Measurements from ENCODE around the gene SLC2A2. TPM values are rescaled to one million over a fixed set of nuclear protein-coding genes. Genes with fewer than 3 reads are reported as not detected.

SLC2A2 gene
- total RNA-seq, 2 experiments from 2014 or later: not detected

DNA sequence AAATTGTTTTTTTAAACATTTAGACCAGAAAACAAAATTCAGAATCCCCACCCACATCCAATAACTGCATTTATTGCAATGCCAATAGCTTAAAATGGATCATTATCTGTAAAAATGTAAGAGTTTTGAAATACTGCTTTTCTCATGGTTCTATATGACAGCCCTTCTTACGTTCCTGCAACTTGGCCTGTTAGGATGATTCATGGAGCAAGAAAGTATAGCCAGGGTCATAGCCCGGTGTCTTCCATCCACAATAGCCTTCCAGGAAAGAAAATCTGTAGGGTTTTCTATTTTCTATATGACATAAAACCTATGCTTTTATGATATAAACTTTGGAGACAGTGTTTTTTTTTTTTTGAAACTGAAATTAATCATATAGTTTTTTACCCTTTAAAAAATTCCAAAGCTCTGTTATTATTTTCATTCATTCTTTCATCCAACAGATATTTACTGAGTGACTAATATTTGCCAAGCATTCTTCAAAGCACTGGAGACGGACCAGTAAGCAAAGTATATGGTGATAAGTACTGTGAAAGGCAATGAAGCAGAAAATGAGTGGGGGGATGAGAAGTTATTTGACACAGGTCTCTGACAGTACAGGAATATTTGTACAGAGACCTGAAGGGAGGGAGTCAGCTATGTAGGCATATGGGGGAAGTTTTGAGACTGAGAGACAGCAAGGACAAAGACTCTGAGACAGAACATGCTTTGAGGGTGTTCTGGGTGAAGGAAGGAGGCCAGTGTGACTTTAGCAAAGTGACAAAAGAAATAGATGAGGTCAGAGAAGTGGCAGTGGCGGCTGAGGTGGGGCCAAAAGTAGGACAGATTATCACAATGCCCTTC, 29.0 kb upstream of the SLC2A2 start:
- CTCF ChIA-PET: interaction anchor here (1.0 kb wide), 1 partner anchor 94 kb away, joined by 3 read pairs; no protein-coding TSS in a partner anchor
- no peak for DNase-seq
- H3K4me1 Mint-ChIP-seq (ENCODE audit: low read depth): peaks cover 5% of the 10 kb centered on the region
- no peak overlapping the region for H3K4me3 Mint-ChIP-seq
- intact Hi-C loops (cut with micrococcal nuclease): no loop called here
- no peak overlapping the region for H3K27ac Mint-ChIP-seq
- no peaks in the 10 kb centered on the region for H3K36me3 Mint-ChIP-seq (ENCODE audit: low read depth)
- peaks cover under 1% of the 10 kb centered on the region for H3K27me3 Mint-ChIP-seq (ENCODE audit: low read depth)
- peaks cover 3% of the 10 kb centered on the region for H3K9me3 Mint-ChIP-seq

DNA sequence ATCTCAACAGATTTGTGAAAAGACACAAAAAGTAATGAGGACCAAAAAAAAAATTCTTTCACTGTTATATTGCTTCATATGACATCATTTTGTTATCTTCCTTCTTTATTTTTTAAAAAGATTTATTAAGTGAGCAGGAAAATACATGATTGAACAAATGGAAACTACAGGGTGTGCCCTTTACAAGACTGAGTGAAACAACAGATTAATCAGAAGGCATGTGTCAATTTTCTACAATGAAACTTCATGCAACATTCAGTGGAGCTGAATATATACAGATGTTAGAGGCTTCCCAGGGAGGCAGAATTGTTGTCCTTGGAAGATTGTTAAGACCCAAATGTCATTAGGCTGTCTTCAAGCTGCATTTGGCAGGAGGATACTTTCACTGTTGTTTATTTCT, 28.4 kb upstream of the SLC2A2 start:
- H3K4me1 Mint-ChIP-seq (ENCODE audit: low read depth): peaks cover 5% of the 10 kb centered on the region
- CTCF ChIA-PET: interaction anchor here (1.0 to 1.2 kb wide), 2 partner anchors 93 to 1049 kb away, joined by 3 to 4 read pairs; no protein-coding TSS in a partner anchor
- peaks cover 3% of the 10 kb centered on the region for H3K27me3 Mint-ChIP-seq (ENCODE audit: low read depth)
- H3K27ac Mint-ChIP-seq: no peak overlapping the region
- intact Hi-C loops (cut with micrococcal nuclease): no loop called here
- peaks cover 3% of the 10 kb centered on the region for H3K9me3 Mint-ChIP-seq
- DNase-seq: no peak
- H3K4me3 Mint-ChIP-seq: no peak overlapping the region
- no peaks in the 10 kb centered on the region for H3K36me3 Mint-ChIP-seq (ENCODE audit: low read depth)

DNA sequence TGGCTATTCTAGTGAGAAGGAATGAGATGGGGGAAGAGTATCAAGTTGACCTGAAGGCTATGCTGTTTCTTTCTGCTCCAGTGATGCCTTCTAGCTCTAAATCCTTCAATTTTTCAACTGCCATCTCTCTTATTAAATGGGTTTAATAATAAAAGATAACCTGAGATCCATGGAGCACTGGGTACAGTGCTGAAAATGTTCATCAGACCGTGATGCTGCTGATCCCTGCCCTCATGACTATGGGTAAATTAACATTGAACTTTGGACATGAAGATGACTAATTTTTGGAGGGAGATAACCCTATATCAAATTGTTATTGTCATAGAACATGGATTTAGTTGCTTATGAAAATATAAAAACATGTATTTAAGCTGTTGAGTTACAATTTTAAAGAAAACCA, 27.7 kb upstream of the SLC2A2 start:
- Mint-ChIP-seq H3K4me3 (no peak overlapping the region), H3K4me1 (ENCODE audit: low read depth) (peaks cover 5% of the 10 kb centered on the region), H3K9me3 (peaks cover 3% of the 10 kb centered on the region), H3K36me3 (ENCODE audit: low read depth) (no peaks in the 10 kb centered on the region), H3K27ac (no peak overlapping the region), H3K27me3 (ENCODE audit: low read depth) (peaks cover 3% of the 10 kb centered on the region)
- no peak for DNase-seq
- CTCF ChIA-PET: interaction anchor here (1.2 kb wide), 1 partner anchor 1050 kb away, joined by 4 read pairs; no protein-coding TSS in a partner anchor
- intact Hi-C loops (cut with micrococcal nuclease): no loop called here

DNA sequence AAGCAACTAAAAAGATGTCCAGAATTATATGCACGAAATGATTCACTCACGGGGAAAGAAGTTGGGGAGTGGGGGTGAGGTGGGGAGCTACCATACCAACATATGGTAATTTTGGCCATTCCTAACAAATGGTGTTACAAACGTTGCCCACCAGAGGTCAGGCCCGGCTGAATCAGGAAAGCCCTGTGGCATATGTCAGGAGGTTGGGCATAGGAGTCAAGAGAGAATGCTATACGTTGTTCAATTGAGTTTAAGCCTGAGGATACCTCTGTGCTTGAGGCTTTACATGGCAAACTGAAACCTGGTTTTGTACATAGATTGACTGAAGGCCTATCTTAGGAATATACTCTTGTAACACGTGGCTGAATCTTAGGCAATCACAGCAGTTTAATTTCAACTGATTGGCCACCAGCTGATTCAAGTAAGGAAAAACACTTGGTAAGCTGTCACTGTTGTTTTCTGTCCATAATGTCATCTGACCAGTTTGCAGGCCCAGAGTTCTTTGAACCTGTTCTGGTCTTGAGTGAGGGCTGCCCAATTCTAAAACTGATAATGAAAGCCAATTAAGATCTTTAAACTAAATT, 23.4 kb upstream of the SLC2A2 start:
- Mint-ChIP-seq H3K9me3 (peaks cover 3% of the 10 kb centered on the region), H3K4me1 (ENCODE audit: low read depth) (no peaks in the 10 kb centered on the region)
- intact Hi-C loops (cut with micrococcal nuclease): loop anchor here (1.0 to 2.0 kb wide), 3 partner anchors 113 to 722 kb away; no protein-coding TSS in a partner anchor

DNA sequence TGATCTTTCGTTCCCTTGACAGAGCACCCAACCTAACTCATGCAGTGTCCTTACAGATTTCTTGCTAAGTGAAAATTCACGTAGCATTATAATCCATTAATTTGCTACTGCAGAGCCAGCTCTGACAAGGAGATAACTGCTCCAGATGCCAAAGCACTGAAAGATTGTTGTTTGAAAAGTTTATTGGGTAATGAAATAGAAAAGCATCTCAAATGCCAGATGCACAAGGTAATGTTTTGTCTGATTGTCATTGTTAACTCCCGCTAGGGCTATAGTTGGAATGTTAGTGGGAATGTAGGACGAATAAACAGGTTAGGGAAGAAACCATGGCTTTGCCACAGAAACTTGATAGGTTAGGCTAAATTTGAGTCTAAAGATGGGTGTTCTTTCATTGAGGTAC, 20.2 kb upstream of the SLC2A2 start:
- no peak for DNase-seq
- Mint-ChIP-seq H3K36me3 (ENCODE audit: low read depth) (no peaks in the 10 kb centered on the region), H3K4me1 (ENCODE audit: low read depth) (no peaks in the 10 kb centered on the region), H3K4me3 (no peak overlapping the region), H3K27me3 (ENCODE audit: low read depth) (peaks cover 9% of the 10 kb centered on the region), H3K9me3 (no peaks in the 10 kb centered on the region), H3K27ac (no peak overlapping the region)
- CTCF ChIA-PET: no interaction called here
- intact Hi-C loops (cut with micrococcal nuclease): no loop called here

More for the DNA sequence above, 23.4 kb upstream of the SLC2A2 start:
- Mint-ChIP-seq H3K27ac (no peak overlapping the region), H3K36me3 (ENCODE audit: low read depth) (no peaks in the 10 kb centered on the region), H3K27me3 (ENCODE audit: low read depth) (peaks cover 3% of the 10 kb centered on the region), H3K4me3 (no peak overlapping the region)
- CTCF ChIA-PET: interaction anchor here (0.7 to 1.9 kb wide), 6 partner anchors 85 to 738 kb away, joined by 3 to 13 read pairs (median 4); no protein-coding TSS in a partner anchor
- peak; percentile 67 for DNase-seq

DNA sequence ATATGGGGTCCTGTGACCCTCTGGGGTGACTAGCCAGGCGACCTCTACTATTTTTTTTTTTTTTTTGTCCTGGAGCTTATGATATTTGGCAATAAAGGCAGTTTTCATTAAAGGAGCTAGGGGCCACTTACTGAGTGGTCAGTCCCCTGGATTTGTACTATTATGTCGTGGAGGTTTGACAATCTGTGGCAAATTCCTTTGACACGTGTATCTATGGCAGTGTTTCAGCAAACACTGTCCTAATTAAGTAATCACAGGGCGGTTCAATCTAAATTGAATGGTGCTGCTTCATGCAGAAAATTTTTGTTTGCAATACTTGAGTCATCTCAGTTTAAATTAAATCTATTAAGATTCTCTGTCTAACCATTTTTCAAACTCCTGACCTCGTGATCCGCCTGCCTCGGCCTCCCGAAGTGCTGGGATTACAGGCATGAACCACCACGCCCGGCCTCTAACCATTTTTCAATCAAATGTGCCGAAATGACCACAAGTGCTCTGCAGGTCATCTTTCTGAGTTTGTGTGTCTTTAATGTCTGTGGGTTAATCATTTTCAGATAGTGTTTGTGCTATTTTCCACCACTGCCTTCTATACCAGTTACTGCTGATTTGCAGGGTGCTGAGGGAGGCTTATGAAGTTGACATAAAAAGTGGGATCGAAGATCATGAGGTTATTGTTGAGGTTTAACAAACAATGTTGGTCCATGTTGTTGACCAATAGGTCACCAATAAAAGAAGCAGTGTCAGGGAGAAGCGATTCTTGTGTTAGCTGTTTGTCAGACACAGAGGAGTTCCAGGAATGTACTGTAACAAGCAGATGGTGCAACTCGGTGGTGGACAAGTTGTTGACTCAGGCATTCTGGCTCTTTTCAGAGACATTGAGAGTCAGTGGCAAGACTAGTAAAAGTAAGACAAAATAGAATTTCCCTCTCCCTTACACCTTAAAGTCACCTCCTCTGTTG, 18.6 kb upstream of the SLC2A2 start:
- no peak overlapping the region for H3K4me3 Mint-ChIP-seq
- DNase-seq: no peak
- intact Hi-C loops (cut with micrococcal nuclease): no loop called here

DNA sequence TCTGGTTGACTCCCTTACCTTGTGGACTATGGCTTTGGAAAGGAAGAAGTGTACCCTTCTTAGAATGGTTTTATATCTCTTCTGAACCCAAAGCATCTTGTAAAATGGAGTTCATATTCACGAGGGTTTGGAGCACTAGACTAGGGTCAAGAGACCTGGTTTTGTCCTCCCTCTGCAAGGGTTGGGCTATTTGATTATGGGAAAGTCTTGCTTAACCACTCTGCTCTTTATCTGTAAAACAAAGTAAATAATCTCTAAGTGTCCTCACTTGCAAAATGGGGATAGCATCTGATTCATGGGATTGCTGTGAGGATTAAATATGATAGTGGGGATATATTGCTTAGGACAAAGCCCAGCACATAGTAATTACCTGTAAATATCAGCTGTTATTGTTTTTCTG, 17.9 kb upstream of the SLC2A2 start:
- CTCF ChIA-PET: no interaction called here

More for the DNA sequence above, 18.6 kb upstream of the SLC2A2 start:
- CTCF ChIA-PET: interaction anchor here (0.7 kb wide), 1 partner anchor 18 kb away, joined by 3 read pairs; no protein-coding TSS in a partner anchor
- Mint-ChIP-seq H3K27me3 (ENCODE audit: low read depth) (peaks cover 5% of the 10 kb centered on the region), H3K27ac (no peak overlapping the region), H3K36me3 (ENCODE audit: low read depth) (no peaks in the 10 kb centered on the region), H3K9me3 (no peaks in the 10 kb centered on the region), H3K4me1 (ENCODE audit: low read depth) (no peaks in the 10 kb centered on the region)

DNA sequence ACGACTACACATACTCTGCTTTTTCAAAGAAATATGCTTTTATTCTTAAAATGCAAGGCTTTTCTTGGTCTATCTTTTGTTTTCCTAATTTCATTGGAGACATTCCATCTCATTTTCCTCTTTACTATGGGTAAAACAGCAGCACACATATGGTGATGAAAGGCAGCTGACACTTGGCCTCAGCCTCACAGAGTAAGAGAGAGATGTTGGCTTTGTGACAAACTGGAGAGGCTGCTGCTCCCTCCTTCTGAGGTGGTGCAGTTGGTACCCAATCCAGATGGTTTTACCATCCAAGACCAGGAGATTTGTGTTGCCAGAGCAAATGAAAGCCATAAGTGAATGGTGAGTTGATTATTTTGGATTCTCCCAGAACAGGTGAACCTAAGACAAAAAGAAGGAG, 13.2 kb upstream of the SLC2A2 start:
- no peak overlapping the region for H3K27ac Mint-ChIP-seq
- H3K36me3 Mint-ChIP-seq (ENCODE audit: low read depth): no peaks in the 10 kb centered on the region
- no peak for DNase-seq
- H3K4me3 Mint-ChIP-seq: no peak overlapping the region
- CTCF ChIA-PET: no interaction called here
- no peaks in the 10 kb centered on the region for H3K4me1 Mint-ChIP-seq (ENCODE audit: low read depth)
- H3K27me3 Mint-ChIP-seq (ENCODE audit: low read depth): peaks cover 11% of the 10 kb centered on the region
- no peaks in the 10 kb centered on the region for H3K9me3 Mint-ChIP-seq
- intact Hi-C loops (cut with micrococcal nuclease): no loop called here

More for the DNA sequence above, 17.9 kb upstream of the SLC2A2 start:
- Mint-ChIP-seq H3K9me3 (no peaks in the 10 kb centered on the region), H3K4me1 (ENCODE audit: low read depth) (no peaks in the 10 kb centered on the region), H3K36me3 (ENCODE audit: low read depth) (no peaks in the 10 kb centered on the region), H3K4me3 (no peak overlapping the region), H3K27me3 (ENCODE audit: low read depth) (peaks cover 8% of the 10 kb centered on the region), H3K27ac (no peak overlapping the region)
- intact Hi-C loops (cut with micrococcal nuclease): no loop called here
- DNase-seq: no peak

DNA sequence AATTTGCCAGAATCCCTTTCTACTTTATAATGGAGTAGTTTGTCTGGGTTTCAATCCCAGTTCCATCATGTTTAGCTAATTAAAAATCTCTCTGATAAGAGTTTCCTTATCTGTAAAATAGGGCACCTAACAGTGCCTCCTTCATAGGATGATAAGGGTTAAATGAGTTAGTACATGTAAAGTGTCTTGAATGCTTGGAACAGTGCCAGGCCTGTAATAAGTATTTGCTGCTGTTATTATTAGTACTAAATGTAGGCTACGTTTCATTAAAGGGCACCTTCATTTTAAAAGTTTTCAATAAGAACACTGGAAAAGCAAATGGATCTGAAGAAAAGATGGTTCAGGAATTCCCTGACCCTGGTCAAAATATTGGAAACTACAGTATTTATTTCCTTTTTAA, 11.8 kb upstream of the SLC2A2 start:
- Mint-ChIP-seq H3K9me3 (no peaks in the 10 kb centered on the region), H3K27me3 (ENCODE audit: low read depth) (peaks cover 5% of the 10 kb centered on the region), H3K4me1 (ENCODE audit: low read depth) (no peaks in the 10 kb centered on the region), H3K27ac (no peak overlapping the region), H3K4me3 (no peak overlapping the region), H3K36me3 (ENCODE audit: low read depth) (no peaks in the 10 kb centered on the region)
- DNase-seq: no peak
- intact Hi-C loops (cut with micrococcal nuclease): no loop called here
- CTCF ChIA-PET: no interaction called here

DNA sequence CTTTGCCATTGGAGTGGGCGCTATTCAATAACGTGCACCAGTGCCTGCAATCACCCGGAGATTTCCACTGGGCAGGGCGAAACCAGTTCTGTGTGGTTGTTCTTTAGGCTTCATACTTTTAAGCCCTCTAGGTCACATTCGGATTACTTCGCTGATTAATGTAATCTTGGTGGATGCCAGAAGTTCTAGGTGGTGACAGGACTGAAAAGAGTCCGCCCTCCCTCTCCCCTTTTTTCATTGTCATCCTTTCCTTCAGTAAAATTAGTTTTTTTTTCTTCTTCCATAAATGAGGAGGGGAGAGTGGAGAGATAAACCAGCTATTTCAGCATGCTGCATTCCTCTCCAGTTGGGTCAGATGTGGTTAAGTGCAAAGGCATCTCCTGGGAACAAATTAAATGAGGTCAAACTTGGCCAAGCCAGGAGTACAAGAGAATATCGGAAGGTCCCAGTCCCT, 2.3 kb upstream of the SLC2A2 start:
- intact Hi-C loops (cut with micrococcal nuclease): loop anchor here (1.0 kb wide), 2 partner anchors 121 to 160 kb away; partner anchors contain the start of gene EIF5A2
- Mint-ChIP-seq H3K9me3 (no peaks in the 10 kb centered on the region), H3K4me3 (no peak overlapping the region), H3K36me3 (ENCODE audit: low read depth) (no peaks in the 10 kb centered on the region), H3K4me1 (ENCODE audit: low read depth) (peaks cover 4% of the 10 kb centered on the region), H3K27ac (no peak overlapping the region), H3K27me3 (ENCODE audit: low read depth) (peaks cover 14% of the 10 kb centered on the region)
- CTCF ChIA-PET: interaction anchor here (0.8 kb wide), 1 partner anchor 11 kb away, joined by 3 read pairs; no protein-coding TSS in a partner anchor
- no peak for DNase-seq

DNA sequence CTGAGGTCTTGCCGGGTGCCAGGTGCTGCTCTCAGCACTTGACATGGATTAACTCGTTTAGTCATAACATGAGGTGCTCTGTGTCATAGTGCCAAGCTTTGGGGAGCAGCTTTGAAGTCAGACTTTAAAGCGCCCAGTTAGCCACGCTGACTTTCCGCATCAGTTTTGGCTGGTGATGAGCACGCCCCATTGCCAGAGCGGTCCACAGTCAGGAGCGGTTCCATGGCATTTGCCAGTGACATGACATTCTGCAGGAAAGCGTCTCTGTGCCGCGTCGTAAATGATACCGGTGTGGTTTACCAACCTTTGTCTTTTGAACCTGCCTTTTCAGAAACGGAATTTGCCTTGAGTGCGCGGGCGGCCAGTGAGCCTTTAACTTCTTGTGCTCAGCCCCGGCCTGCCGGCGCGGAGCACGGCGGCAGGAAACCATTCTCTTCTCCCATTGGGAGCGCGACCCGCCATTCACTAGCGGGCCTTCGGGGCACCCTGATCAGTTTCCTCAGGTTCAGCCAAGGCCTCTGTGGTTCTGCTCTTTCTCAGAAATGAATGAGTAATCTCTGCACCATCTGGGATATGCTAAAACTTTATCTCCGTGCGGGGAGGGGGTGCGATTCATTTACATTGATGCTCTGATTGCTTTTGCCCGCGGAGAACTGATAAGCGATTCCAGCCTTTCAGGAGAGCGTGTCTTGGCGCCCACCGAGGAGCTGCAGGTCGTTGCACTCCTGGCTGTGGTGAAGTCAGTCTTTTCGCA, 1.7 kb upstream of the SLC2A2 start:
- H3K4me1 Mint-ChIP-seq (ENCODE audit: low read depth): peaks cover 4% of the 10 kb centered on the region
- no peaks in the 10 kb centered on the region for H3K9me3 Mint-ChIP-seq
- intact Hi-C loops (cut with micrococcal nuclease): loop anchor here (1.0 kb wide), 2 partner anchors 120 to 159 kb away; partner anchors contain the start of gene EIF5A2
- H3K4me3 Mint-ChIP-seq: no peak overlapping the region
- H3K27me3 Mint-ChIP-seq (ENCODE audit: low read depth): peaks cover 14% of the 10 kb centered on the region
- H3K36me3 Mint-ChIP-seq (ENCODE audit: low read depth): no peaks in the 10 kb centered on the region
- peak; percentile 80 for DNase-seq
- no peak overlapping the region for H3K27ac Mint-ChIP-seq
- CTCF ChIA-PET: interaction anchor here (0.8 kb wide), 1 partner anchor 10 kb away, joined by 3 read pairs; no protein-coding TSS in a partner anchor
